Sigmoid colon (tissue), 7 donors: ENCODE data around the gene EXTL1. TPM values are rescaled to one million over a fixed set of nuclear protein-coding genes. Genes with fewer than 3 reads are reported as not detected.
A peak's percentile ranks its signal among the peaks of the same experiment; 100 is the strongest.

Experiments
- DNase-seq: peaks from one replicate; pipeline ENCODE4 v3.0.0-alpha.2; 2019
- H3K27ac ChIP-seq, 4 donors: fragments of 200-600 bp; sonication (generic); one replicate each; pipeline ENCODE4 v1.5.1; 2016 to 2019; ENCODE audit warnings: mild to moderate bottlenecking in 1 of 4
- H3K27me3 ChIP-seq, 3 donors: fragments of 200-600 bp; sonication (generic); one replicate each; pipeline ENCODE4 v1.5.1; 2019; ENCODE audit warnings: mild to moderate bottlenecking in 1 of 3
- H3K36me3 ChIP-seq, 4 donors: fragments of 200-600 bp; sonication (generic); one replicate each; pipeline ENCODE4 v1.5.1; 2016 to 2019
- H3K4me1 ChIP-seq, 4 donors: fragments of 200-600 bp; sonication (generic); one replicate each; pipeline ENCODE4 v1.5.1; 2017 to 2019
- H3K4me3 ChIP-seq, 4 donors: fragments of 200-600 bp; sonication (generic); one replicate each; pipeline ENCODE4 v1.5.1; 2017 to 2019; ENCODE audit warnings: mild to moderate bottlenecking in 2 of 4, moderate library complexity in 1 of 4
- H3K9me3 ChIP-seq, 4 donors: fragments of 200-600 bp in 3 of 4; sonication (generic) in 3 of 4; one replicate each; pipeline versions ENCODE4 v1.5.1 to v1.6.1; 2013 to 2019
- EP300 ChIP-seq, 4 donors: sonication (generic); formaldehyde crosslinking; IDR thresholded peaks; one replicate each; pipeline ENCODE4 v1.6.1; 2017; ENCODE audit warnings: antibody characterized with exemption in 4 of 4
- POLR2A ChIP-seq, 2 donors: fragments of 450-650 bp; IDR thresholded peaks; one replicate each; pipeline ENCODE4 v1.6.1; 2016; ENCODE audit warnings: antibody characterized with exemption in 2 of 2, mild to moderate bottlenecking in 2 of 2, moderate library complexity in 2 of 2
- POLR2AphosphoS5 ChIP-seq, 4 donors: sonication (generic); formaldehyde crosslinking; IDR thresholded peaks; one replicate each; pipeline ENCODE4 v1.6.1; 2017; ENCODE audit warnings: antibody characterized with exemption in 4 of 4
- WGBS, 2 donors: extraction: QIAGEN DNeasy Blood & Tissue Kit; methylation state at CpG; one replicate each; pipeline ENCODE4 v1.1.7; 2013; 5-methylcytosine and 5-hydroxymethylcytosine counted together
- intact Hi-C: fragments of 100-400 bp; cut with DNase I; formaldehyde crosslinking; loops from one replicate; pipeline ENCODE4 v1.15.1; 2023
- polyA plus RNA-seq, 3 donors: library from polyadenylated mRNA; stranded (reverse); fragments of 200-250 nt; gene quantifications; one replicate each; pipeline ENCODE4 v1.2.3, GENCODE V29; 2013
- total RNA-seq, 4 donors: library from RNA; depleted of rRNA; stranded (reverse); fragments of >200 nt; gene quantifications; one replicate each; pipeline ENCODE4 v1.1.0, GENCODE V29; 2016
- TF ChIP-seq, protein P1 (sequence below), 4 experiments: fragments of 450-650 bp in 3 of 4; fragments of 200-600 bp in 1 of 4; IDR thresholded peaks; one replicate each; pipeline ENCODE4 v1.5.1; 2016 to 2019; ENCODE audit warnings: antibody characterized with exemption in 4 of 4, mild to moderate bottlenecking in 3 of 4, moderate library complexity in 2 of 4
- donor health status: healthy with polysubstance abuse.
- donor health status: Bipolar disorder and iron deficiency.
- donor health status: healthy.

The EXTL1 gene
- total and polyA plus RNA-seq, 7 donors: under 0.01 to 1.5 (median 1.0) TPM; not detected in 1

DNA sequence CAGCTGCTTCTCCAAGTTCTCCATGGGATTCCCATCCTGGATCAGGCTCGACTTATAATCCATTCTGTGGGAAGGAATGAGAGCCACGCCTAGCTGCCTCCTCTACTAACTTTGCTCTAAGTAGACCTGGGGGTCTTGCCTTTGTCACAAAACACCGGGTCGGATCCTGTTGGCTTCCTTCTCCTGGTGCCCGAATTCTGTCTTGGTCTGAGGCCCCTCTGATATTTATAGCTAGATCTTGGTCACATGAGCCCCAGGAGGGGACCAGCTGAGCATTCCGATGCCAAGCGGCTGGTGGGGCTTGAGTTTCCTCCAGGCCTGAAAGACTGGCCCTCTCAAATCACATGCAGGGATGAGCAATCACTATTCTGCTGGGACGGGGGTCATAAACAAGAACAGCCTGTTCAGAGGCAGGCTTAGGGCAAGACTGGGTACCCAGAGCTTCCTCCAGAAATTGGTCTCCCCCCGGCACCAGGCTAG is 45.9 kb downstream of the EXTL1 start, which contains the start of gene TRIM63:
TRIM63 (minus strand) TSS at position 199 of the 480 bp plus-strand sequence; CDS start at position 63, 136 bp downstream.
- Histone ChIP-seq H3K9me3 (no peaks in the 10 kb centered on the region), H3K36me3 (no peaks in the 10 kb centered on the region), H3K27ac (peak within 1 kb of the TSS in 1 of 4 donors; percentile 12), H3K4me1 (peaks cover 0 to 22% (median 11%) of the 10 kb centered on the region in 4 donors), H3K4me3 (peak within 1 kb of the TSS in 1 of 4 donors; percentile 7), H3K27me3 (no peaks in the 10 kb centered on the region)
- TF ChIP-seq EP300 (IDR thresholded peaks at IDR 0.05) (no peak), POLR2A (IDR thresholded peaks at IDR 0.05) (no peak), POLR2AphosphoS5 (IDR thresholded peaks at IDR 0.05) (no peak)
- TF ChIP-seq, protein P1, sequence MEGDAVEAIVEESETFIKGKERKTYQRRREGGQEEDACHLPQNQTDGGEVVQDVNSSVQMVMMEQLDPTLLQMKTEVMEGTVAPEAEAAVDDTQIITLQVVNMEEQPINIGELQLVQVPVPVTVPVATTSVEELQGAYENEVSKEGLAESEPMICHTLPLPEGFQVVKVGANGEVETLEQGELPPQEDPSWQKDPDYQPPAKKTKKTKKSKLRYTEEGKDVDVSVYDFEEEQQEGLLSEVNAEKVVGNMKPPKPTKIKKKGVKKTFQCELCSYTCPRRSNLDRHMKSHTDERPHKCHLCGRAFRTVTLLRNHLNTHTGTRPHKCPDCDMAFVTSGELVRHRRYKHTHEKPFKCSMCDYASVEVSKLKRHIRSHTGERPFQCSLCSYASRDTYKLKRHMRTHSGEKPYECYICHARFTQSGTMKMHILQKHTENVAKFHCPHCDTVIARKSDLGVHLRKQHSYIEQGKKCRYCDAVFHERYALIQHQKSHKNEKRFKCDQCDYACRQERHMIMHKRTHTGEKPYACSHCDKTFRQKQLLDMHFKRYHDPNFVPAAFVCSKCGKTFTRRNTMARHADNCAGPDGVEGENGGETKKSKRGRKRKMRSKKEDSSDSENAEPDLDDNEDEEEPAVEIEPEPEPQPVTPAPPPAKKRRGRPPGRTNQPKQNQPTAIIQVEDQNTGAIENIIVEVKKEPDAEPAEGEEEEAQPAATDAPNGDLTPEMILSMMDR (IDR thresholded peaks at IDR 0.05): no peak
- DNase-seq: no peak
- intact Hi-C loops: no loop called here
- WGBS, 2 donors: 70 to 73% methylated on average over 9 of the region's 9 CpGs

DNA sequence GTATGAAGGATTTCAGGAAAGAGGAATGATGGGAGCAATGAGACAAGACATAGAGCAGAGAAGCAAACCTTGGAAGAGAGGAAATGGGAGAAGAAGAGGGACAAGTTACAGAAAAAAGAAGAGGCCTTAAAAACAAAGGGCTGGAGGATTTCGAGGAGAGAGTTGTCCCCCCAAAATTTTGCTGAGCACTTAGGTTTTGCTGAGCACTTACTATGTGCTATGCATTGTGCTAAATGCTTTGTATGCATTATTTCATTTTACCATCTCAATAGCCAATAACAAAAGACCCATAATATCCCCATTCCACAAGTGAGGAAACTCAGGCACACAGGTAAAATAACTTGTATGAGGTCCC is 48.3 kb downstream of the EXTL1 start:
- intact Hi-C loops: no loop called here
- no peak for TF ChIP-seq POLR2A (IDR thresholded peaks at IDR 0.05)
- no peak for TF ChIP-seq EP300 (IDR thresholded peaks at IDR 0.05)
- TF ChIP-seq, protein P1 (IDR thresholded peaks at IDR 0.05): no peak
- TF ChIP-seq POLR2AphosphoS5 (IDR thresholded peaks at IDR 0.05): no peak

DNA sequence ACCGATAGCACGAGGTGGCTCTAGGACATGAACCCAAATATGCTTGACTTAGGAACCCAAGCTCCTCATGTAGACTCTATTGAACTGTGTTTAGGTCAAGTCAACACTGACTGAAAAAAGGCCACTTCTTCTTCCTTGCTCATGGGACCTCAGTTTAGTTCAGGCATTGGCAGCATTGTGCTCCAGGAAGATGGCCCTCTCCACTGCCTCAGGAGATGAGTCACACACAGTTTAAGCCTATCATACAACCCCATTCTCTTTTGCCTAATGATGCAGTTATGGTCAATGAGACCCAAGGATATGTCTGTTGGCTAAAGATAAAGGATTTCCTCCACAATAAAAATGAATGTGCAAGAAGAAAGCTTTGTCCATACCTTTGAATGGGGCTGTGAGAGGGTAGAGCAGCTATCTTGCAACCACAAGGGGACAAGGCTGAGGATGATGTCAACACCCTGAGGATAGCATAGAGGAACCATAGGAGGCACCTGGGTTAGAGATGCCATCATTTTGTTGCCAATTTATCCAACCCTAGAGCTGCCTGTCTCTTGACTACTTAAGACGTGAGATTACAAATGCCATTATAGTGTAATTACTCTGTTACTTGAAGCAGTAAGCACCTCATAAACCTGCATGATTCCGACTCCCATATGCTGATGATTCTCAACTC is 48.9 kb downstream of the EXTL1 start:
- Histone ChIP-seq H3K27me3 (peaks cover 0 to 3% (median 3%) of the 10 kb centered on the region in 3 donors), H3K36me3 (no peaks in the 10 kb centered on the region), H3K27ac (no peak overlapping the region), H3K4me3 (no peak overlapping the region), H3K4me1 (peaks cover 0 to 30% (median 13%) of the 10 kb centered on the region in 4 donors), H3K9me3 (no peaks in the 10 kb centered on the region)
- TF ChIP-seq POLR2A (IDR thresholded peaks at IDR 0.05): no peak
- no peak for TF ChIP-seq EP300 (IDR thresholded peaks at IDR 0.05)
- TF ChIP-seq, protein P1 (IDR thresholded peaks at IDR 0.05): no peak
- TF ChIP-seq POLR2AphosphoS5 (IDR thresholded peaks at IDR 0.05): no peak
- WGBS, 2 donors: 76 to 89% methylated on average over 4 of the region's 4 CpGs
- DNase-seq: no peak
- intact Hi-C loops: no loop called here

More for the DNA sequence above, 48.3 kb downstream of the EXTL1 start:
- H3K27me3 ChIP-seq: no peaks in the 10 kb centered on the region
- H3K27ac ChIP-seq: no peak overlapping the region
- 84 to 85% methylated on average over 1 of the region's 1 CpG for WGBS, 2 donors
- no peaks in the 10 kb centered on the region for H3K9me3 ChIP-seq
- no peak overlapping the region for H3K4me3 ChIP-seq
- DNase-seq: no peak
- H3K36me3 ChIP-seq: no peaks in the 10 kb centered on the region
- peaks cover 0 to 30% (median 13%) of the 10 kb centered on the region in 4 donors for H3K4me1 ChIP-seq

DNA sequence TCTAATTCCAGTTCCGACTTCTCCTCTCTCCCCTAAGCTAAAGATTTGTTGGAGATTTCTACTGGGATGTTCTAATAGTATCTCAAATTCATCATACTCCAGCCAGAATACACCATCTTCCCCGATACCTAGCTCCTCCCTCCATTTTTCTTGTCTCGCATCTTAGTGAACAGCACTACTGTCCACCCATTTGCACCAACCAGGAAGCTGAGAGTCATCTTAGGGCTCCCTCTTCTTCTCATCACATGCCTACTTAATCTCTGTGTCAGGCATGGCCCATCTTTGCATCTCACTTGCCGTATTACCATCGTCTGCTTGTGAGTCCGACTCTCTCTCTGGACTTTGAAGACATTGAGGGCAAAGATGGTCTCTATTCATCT is 49.4 kb downstream of the EXTL1 start:
- TF ChIP-seq EP300 (IDR thresholded peaks at IDR 0.05): no peak
- TF ChIP-seq, protein P1 (IDR thresholded peaks at IDR 0.05): no peak
- no peak for TF ChIP-seq POLR2A (IDR thresholded peaks at IDR 0.05)
- TF ChIP-seq POLR2AphosphoS5 (IDR thresholded peaks at IDR 0.05): no peak
- 92 to 93% methylated on average over 6 of the region's 6 CpGs for WGBS, 2 donors
- H3K4me1 ChIP-seq: peaks cover 0 to 30% (median 13%) of the 10 kb centered on the region in 4 donors
- no peak for DNase-seq
- peaks cover 0 to 8% (median 6%) of the 10 kb centered on the region in 3 donors for H3K27me3 ChIP-seq
- no peaks in the 10 kb centered on the region for H3K36me3 ChIP-seq
- H3K27ac ChIP-seq: no peak overlapping the region
- no peak overlapping the region for H3K4me3 ChIP-seq
- intact Hi-C loops: no loop called here
- H3K9me3 ChIP-seq: no peaks in the 10 kb centered on the region
